WI38 (cell line): ENCODE results near the gene RAPH1.
"Not testable (repeated sequence)": the region's sequence is repeated elsewhere in the genome, so short reads cannot be mapped to it uniquely, and the experiment has no call there.

Experiments used
- H3K4me3 ChIP-seq: 2 replicates; pipeline ENCODE4 v1.5.1; 2011; ENCODE audit warnings: low read depth, mild to moderate bottlenecking, control low read depth, low read length
- TF ChIP-seq, protein P1 (sequence below): IDR thresholded peaks from 2 replicates; pipeline ENCODE4 v1.5.1; 2012; ENCODE audit warnings: low read depth, mild to moderate bottlenecking, control low read depth, low read length

RAPH1 gene

DNA sequence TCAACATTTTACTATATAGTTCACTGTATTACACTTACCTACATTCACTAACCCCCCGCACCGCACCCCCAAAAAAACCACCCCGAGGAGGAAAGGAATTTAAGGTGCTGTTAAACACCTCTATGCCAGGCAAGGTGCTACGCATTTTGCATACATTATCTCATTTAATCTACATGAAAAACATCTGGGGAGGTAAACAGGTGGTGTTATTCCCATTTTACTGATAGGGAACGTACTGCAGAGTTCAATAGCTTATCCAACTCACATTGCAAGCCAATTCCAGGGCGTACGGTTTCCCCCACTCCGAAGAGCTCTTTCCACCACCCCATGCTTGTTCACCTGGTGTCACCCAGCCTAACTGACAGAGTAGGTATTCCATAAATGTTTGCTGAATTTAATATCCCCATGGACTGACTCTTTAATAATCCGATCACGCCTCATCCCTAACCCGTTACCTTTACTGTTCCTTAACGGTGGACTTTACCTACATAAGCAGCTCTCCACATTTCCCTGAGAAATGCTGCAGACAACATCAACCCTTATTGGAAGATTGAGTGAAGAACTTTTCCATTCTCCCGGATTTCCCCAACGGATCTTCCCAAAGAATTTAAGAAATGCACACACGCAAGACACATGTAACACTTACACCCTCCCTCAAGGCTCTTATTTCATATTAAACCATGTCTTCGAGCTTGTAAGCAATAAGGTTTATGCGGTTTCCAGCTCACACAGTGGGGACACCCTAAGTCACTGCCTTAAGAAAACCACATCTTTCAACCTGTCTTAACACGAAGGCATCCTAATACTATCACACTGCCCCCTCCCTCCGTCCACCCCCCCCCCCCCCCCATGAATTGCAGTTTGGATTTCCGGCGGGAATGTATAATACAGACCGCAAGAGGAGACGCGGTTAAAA, 1.2 kb downstream of the RAPH1 start:
- TF ChIP-seq, protein P1, sequence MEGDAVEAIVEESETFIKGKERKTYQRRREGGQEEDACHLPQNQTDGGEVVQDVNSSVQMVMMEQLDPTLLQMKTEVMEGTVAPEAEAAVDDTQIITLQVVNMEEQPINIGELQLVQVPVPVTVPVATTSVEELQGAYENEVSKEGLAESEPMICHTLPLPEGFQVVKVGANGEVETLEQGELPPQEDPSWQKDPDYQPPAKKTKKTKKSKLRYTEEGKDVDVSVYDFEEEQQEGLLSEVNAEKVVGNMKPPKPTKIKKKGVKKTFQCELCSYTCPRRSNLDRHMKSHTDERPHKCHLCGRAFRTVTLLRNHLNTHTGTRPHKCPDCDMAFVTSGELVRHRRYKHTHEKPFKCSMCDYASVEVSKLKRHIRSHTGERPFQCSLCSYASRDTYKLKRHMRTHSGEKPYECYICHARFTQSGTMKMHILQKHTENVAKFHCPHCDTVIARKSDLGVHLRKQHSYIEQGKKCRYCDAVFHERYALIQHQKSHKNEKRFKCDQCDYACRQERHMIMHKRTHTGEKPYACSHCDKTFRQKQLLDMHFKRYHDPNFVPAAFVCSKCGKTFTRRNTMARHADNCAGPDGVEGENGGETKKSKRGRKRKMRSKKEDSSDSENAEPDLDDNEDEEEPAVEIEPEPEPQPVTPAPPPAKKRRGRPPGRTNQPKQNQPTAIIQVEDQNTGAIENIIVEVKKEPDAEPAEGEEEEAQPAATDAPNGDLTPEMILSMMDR, result no peak
- H3K4me3 ChIP-seq, result peak overlapping the region; percentile 93

GRCh38 chr2:203532957-203533658, 2.0 kb downstream of the RAPH1 start:
- H3K4me3 ChIP-seq, result peak overlapping the region; percentile 93
- TF ChIP-seq, protein P1, result no peak

GRCh38 chr2:203527719-203528118, 7.4 kb downstream of the RAPH1 start:
- H3K4me3 ChIP-seq, result no peak overlapping the region

GRCh38 chr2:203513268-203513667, 21.8 kb downstream of the RAPH1 start:
- H3K4me3 ChIP-seq, result not testable (repeated sequence)

More at GRCh38 chr2:203527719-203528118, 7.4 kb downstream of the RAPH1 start:
- TF ChIP-seq, protein P1, result no peak

DNA sequence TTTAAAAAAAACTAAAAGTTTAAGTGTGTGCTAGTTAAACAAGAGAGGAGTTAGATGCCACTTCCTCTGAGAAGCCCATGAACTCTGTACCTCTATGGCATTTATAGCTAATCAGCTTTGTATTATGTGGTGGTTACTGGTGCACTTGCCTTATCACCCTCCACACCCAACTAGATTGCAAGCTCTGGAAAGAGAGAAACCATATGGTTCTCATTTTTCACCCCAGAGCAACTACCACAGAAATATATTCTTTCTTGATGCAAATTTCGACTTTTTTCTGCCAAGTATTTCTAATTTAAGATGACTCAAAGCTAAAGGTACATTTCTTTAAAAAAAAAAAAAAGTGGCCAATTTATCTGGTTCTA, 24.2 kb downstream of the RAPH1 start:
- H3K4me3 ChIP-seq, result no peak overlapping the region
- TF ChIP-seq, protein P1, result no peak

DNA sequence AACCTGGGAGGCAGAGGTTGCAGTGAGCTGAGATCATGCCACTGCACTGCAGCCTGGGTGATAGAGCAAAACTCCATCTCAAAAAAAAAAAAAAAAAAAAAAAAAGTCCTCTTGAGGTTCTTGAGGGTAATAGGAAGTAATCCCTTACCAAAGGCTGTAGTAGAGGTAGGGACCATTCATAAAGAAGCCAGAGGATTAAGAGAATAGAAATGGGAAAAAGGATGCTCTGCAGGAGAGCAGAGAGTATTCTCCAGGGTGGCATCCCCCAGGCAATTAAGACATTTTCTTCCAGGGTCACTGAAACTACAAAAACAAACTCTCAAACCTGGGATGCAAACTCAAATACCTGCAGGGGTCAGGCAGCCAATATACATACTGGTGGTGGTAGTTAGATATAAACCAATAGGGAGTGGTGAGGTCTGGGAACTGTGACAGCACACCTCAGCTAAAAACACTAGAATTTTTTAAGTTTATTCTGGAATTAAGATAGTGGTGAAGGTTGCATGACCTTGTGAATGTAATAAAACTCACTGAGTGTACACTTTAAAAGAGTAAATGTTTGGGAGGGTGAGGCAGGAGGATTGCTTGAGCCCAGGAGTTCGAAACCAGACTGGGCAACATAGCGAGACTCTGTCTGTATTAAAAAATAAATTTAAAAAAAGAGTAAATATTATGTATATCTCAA, 24.7 kb downstream of the RAPH1 start:
- TF ChIP-seq, protein P1, result no peak
- no peak overlapping the region for H3K4me3 ChIP-seq

- not testable (repeated sequence) for H3K4me3 ChIP-seq
These were observed 31.6 kb downstream of the RAPH1 start for GRCh38 chr2:203503460-203503859.

GRCh38 chr2:203501873-203502272, 33.2 kb downstream of the RAPH1 start:
- no peak overlapping the region for H3K4me3 ChIP-seq
- TF ChIP-seq, protein P1, result no peak
